Prostate gland (tissue), 2 donors: ENCODE data around the gene ZNF609. TPM values are rescaled to one million over a fixed set of nuclear protein-coding genes. Genes with fewer than 3 reads are reported as not detected.

Source experiments
- DNase-seq: peaks from one replicate; pipeline ENCODE4 v3.0.0-alpha.2; 2019; ENCODE audit warnings: low spot score
- H3K27ac ChIP-seq, 2 donors: fragments of 200-600 bp; sonication (generic); 2 replicates each; pipeline ENCODE4 v1.5.1; 2017 to 2019
- H3K27me3 ChIP-seq: fragments of 200-600 bp; sonication (generic); replicated peaks from 2 replicates; pipeline ENCODE4 v1.5.1; 2019; ENCODE audit not compliant: insufficient read depth
- H3K36me3 ChIP-seq, 2 donors: fragments of 200-600 bp; sonication (generic); 1 replicate in 1 of 2; 2 replicates in 1 of 2; pipeline versions ENCODE4 v1.5.1 to v1.8.1; 2017 to 2019
- H3K4me1 ChIP-seq: fragments of 200-600 bp; sonication (generic); replicated peaks from 2 replicates; pipeline ENCODE4 v1.5.1; 2019
- H3K4me3 ChIP-seq, 2 donors: fragments of 200-600 bp; sonication (generic); 2 replicates each; pipeline ENCODE4 v1.5.1; 2017 to 2019
- H3K9me3 ChIP-seq: fragments of 200-600 bp; sonication (generic); 2 replicates; pipeline ENCODE4 v1.5.1; 2017
- POLR2A ChIP-seq: fragments of 450-650 bp; IDR thresholded peaks from one replicate; pipeline ENCODE4 v1.6.1; 2016; ENCODE audit warnings: antibody characterized with exemption, mild to moderate bottlenecking
- POLR2AphosphoS5 ChIP-seq: sonication (generic); formaldehyde crosslinking; IDR thresholded peaks from one replicate; pipeline ENCODE4 v1.6.1; 2017; ENCODE audit warnings: antibody characterized with exemption
- WGBS: methylation state at CpG from one replicate; pipeline ENCODE4 v1.1.5; 2018; 5-methylcytosine and 5-hydroxymethylcytosine counted together
- intact Hi-C: fragments of 100-400 bp; cut with DNase I; formaldehyde crosslinking; loops from one replicate; pipeline ENCODE4 v1.14.2; 2022
- total RNA-seq, 2 donors: library from RNA; depleted of rRNA; stranded (reverse); fragments of >200 nt; gene quantifications; one replicate each; pipeline ENCODE4 v1.1.0, GENCODE V29; 2016
- TF ChIP-seq, protein P1 (sequence below), 4 experiments: fragments of 200-600 bp in 2 of 4; fragments of 450-650 bp in 2 of 4; sonication (generic) in 2 of 4; IDR thresholded peaks; 1 replicate in 3 of 4; 2 replicates in 1 of 4; pipeline ENCODE4 v1.5.1; 2016 to 2019; ENCODE audit warnings: antibody characterized with exemption in 4 of 4, mild to moderate bottlenecking in 2 of 4, moderate library complexity in 2 of 4

The ZNF609 gene
- total RNA-seq, 2 donors from 2014 or later: 29.1 to 45.7 TPM

DNA sequence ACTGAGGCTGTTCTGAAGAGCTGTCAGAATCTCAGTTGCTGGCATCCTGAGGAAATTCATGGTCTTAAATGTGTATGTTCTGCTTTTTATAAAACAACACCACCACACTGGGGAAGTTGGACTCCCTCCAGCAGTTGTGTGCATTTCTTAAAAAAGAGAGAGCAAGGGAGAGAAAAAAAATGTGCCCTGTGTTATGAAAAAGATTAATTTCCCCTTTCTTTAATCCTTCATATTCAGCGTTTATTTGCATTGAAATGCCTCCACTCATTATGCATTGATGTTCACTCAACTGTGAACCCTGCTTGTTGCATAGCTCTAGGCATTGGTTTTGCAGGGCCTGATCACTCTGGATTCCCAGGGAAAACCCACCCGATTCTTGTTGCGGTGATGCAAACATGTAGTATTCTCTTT, 4.4 kb upstream of the ZNF609 start:
- Histone ChIP-seq H3K4me1 (peaks cover 6% of the 10 kb centered on the region), H3K4me3 (no peak overlapping the region), H3K27me3 (no peaks in the 10 kb centered on the region), H3K36me3 (no peaks in the 10 kb centered on the region), H3K9me3 (no peaks in the 10 kb centered on the region), H3K27ac (peak overlapping the region in 1 of 2 donors; percentile 37)
- TF ChIP-seq POLR2AphosphoS5 (no peak), POLR2A (no peak)
- TF ChIP-seq, protein P1, sequence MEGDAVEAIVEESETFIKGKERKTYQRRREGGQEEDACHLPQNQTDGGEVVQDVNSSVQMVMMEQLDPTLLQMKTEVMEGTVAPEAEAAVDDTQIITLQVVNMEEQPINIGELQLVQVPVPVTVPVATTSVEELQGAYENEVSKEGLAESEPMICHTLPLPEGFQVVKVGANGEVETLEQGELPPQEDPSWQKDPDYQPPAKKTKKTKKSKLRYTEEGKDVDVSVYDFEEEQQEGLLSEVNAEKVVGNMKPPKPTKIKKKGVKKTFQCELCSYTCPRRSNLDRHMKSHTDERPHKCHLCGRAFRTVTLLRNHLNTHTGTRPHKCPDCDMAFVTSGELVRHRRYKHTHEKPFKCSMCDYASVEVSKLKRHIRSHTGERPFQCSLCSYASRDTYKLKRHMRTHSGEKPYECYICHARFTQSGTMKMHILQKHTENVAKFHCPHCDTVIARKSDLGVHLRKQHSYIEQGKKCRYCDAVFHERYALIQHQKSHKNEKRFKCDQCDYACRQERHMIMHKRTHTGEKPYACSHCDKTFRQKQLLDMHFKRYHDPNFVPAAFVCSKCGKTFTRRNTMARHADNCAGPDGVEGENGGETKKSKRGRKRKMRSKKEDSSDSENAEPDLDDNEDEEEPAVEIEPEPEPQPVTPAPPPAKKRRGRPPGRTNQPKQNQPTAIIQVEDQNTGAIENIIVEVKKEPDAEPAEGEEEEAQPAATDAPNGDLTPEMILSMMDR (IDR thresholded peaks at IDR 0.05): no peak
- intact Hi-C loops: no loop called here
- DNase-seq: no peak
- WGBS: 30% methylated on average over 3 of the region's 3 CpGs

GRCh38 chr15:64456634-64457108, 3.7 kb upstream of the ZNF609 start:
- WGBS: 6% methylated on average over 1 of the region's 1 CpG
- H3K27ac ChIP-seq: peak overlapping the region; percentile 24 to 37
- intact Hi-C loops: no loop called here
- TF ChIP-seq, protein P1 (IDR thresholded peaks at IDR 0.05): no peak
- TF ChIP-seq POLR2A (no peak), POLR2AphosphoS5 (peak; percentile 33)
- H3K9me3 ChIP-seq: no peaks in the 10 kb centered on the region
- peaks cover 8% of the 10 kb centered on the region for H3K4me1 ChIP-seq
- H3K36me3 ChIP-seq: no peaks in the 10 kb centered on the region
- peak; percentile 10 for DNase-seq
- no peaks in the 10 kb centered on the region for H3K27me3 ChIP-seq
- H3K4me3 ChIP-seq: no peak overlapping the region

DNA sequence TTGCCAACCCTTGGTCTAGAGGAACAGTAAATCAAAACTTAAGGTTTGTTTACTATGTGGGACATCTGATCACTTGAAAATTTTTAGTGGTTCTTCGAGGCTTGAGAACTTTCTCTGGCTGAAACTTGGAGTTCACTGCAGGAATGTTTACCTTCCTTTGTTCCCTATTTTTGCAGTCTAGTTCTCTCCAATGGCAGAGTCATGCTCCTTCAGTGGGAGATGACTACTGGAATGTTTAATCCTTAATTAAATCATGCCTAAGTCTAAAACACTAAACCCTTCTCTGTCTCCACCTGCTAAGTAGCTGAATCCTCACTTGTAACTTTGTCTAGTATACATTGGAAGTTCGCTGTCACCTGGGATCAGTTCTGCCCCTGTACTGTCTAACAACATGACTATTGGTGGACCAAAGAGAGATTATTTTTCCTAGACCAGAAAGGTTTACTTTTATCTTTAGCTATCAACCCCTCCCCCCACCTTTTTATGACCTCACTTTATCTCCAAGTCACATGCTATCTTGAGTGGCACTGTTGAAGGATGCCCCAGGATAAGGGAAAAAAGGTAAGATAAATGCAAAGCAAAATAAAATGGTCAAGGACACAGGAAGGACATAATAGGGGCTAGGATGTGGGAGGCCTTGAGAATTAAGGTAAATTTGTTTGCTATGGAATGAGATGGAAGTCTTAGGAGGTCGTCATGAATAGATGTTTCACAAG, 1.2 kb upstream of the ZNF609 start:
- Histone ChIP-seq H3K4me1 (peaks cover 15% of the 10 kb centered on the region), H3K27me3 (no peaks in the 10 kb centered on the region), H3K36me3 (no peaks in the 10 kb centered on the region), H3K27ac (peak overlapping the region in 1 of 2 donors; percentile 94), H3K9me3 (no peaks in the 10 kb centered on the region), H3K4me3 (no peak overlapping the region)
- no peak for DNase-seq
- intact Hi-C loops: no loop called here
- 44% methylated on average over 3 of the region's 3 CpGs for WGBS
- TF ChIP-seq POLR2A (no peak), POLR2AphosphoS5 (peak; percentile 30)
- TF ChIP-seq, protein P1 (IDR thresholded peaks at IDR 0.05): no peak

- Histone ChIP-seq H3K36me3 (no peaks in the 10 kb centered on the region), H3K4me3 (peak overlapping the region; percentile 83 to 95), H3K4me1 (peaks cover 15% of the 10 kb centered on the region), H3K27me3 (no peaks in the 10 kb centered on the region), H3K9me3 (no peaks in the 10 kb centered on the region), H3K27ac (peak overlapping the region; percentile 88 to 94)
- intact Hi-C loops: no loop called here
- WGBS: 2% methylated on average over 30 of the region's 56 CpGs
- peak; percentile 51 for DNase-seq
- TF ChIP-seq, protein P1 (IDR thresholded peaks at IDR 0.05): peak in 2 of 4 experiments; percentile 17 to 22
- TF ChIP-seq POLR2AphosphoS5: peak; percentile 80
- TF ChIP-seq POLR2A: peak; percentile 49
These were observed 644 bp downstream of the ZNF609 start for GRCh38 chr15:64460724-64461720.
